HepG2 (cell line): ENCODE data around the gene SLC22A23. TPM values are rescaled to one million over a fixed set of nuclear protein-coding genes. Genes with fewer than 3 reads are reported as not detected.

Source experiments
- BRD4 ChIP-seq: sonication (generic); formaldehyde crosslinking; IDR thresholded peaks from 2 replicates; pipeline ENCODE4 v1.4.0; 2020; ENCODE audit warnings: missing genetic modification reagents
- CHD2 ChIP-seq: IDR thresholded peaks from 2 replicates; pipeline ENCODE4 v1.6.1; 2011; ENCODE audit warnings: low read depth, low read length, improper control_type of control experiment
- CTCF ChIP-seq: sonication (generic); formaldehyde crosslinking; IDR thresholded peaks from 2 replicates; pipeline ENCODE4 v1.5.0; 2020; ENCODE audit warnings: mild to moderate bottlenecking, missing genetic modification reagents, moderate library complexity
- FOXA1 ChIP-seq, 2 experiments: fragments of 450-650 bp in 1 of 2; sonication (generic) in 1 of 2; formaldehyde crosslinking in 1 of 2; IDR thresholded peaks; 2 replicates each; pipeline versions ENCODE4 v1.4.0 to v1.6.1; 2016 to 2020; ENCODE audit warnings: missing genetic modification reagents in 1 of 2
- FOXC1 ChIP-seq: sonication (generic); formaldehyde crosslinking; IDR thresholded peaks from 2 replicates; pipeline ENCODE4 v1.8.0; 2022; ENCODE audit warnings: mild to moderate bottlenecking, missing genetic modification reagents, borderline replicate concordance
- MZF1 ChIP-seq: sonication (generic); formaldehyde crosslinking; IDR thresholded peaks from 2 replicates; pipeline ENCODE4 v1.8.1; 2023; ENCODE audit warnings: mild to moderate bottlenecking, missing genetic modification reagents, borderline replicate concordance
- SMYD3 ChIP-seq: sonication (generic); formaldehyde crosslinking; IDR thresholded peaks from 2 replicates; pipeline ENCODE4 v1.8.1; 2023; ENCODE audit warnings: mild to moderate bottlenecking, missing genetic modification reagents
- TSC22D2 ChIP-seq: sonication (generic); formaldehyde crosslinking; IDR thresholded peaks from 2 replicates; pipeline ENCODE4 v1.5.1; 2020; ENCODE audit warnings: missing genetic modification reagents, mild to moderate bottlenecking, borderline replicate concordance
- ZFP1 ChIP-seq: IDR thresholded peaks from 2 replicates; pipeline ENCODE4 v1.6.1; 2016
- ZNF331 ChIP-seq: sonication (generic); formaldehyde crosslinking; IDR thresholded peaks from 2 replicates; pipeline ENCODE4 v1.4.0; 2020; ENCODE audit warnings: missing genetic modification reagents
- ZNF513 ChIP-seq: sonication (generic); formaldehyde crosslinking; conservative IDR thresholded peaks from 2 replicates; pipeline ENCODE4 v1.5.0; 2020; ENCODE audit warnings: missing genetic modification reagents
- ZNF543 ChIP-seq: sonication (generic); formaldehyde crosslinking; IDR thresholded peaks from 2 replicates; pipeline ENCODE4 v1.4.0; 2020; ENCODE audit warnings: mild to moderate bottlenecking, missing genetic modification reagents
- ZNF740 ChIP-seq: sonication (generic); formaldehyde crosslinking; IDR thresholded peaks from 2 replicates; pipeline ENCODE4 v1.4.0; 2020; ENCODE audit warnings: missing genetic modification reagents
- ZNF777 ChIP-seq: sonication (generic); formaldehyde crosslinking; IDR thresholded peaks from 2 replicates; pipeline ENCODE4 v1.4.0; 2020; ENCODE audit warnings: missing genetic modification reagents
- ZNF780A ChIP-seq: sonication (generic); formaldehyde crosslinking; IDR thresholded peaks from 2 replicates; pipeline ENCODE4 v1.8.0; 2022; ENCODE audit warnings: mild to moderate bottlenecking, missing genetic modification reagents, moderate library complexity
- polyA plus RNA-seq, 8 experiments: library from polyadenylated mRNA; depleted of rRNA in 3 of 8; stranded (reverse) in 7 of 8; unstranded in 1 of 8; fragments of >200 nt; fragmentation: Illumina TruSeq in 4 of 8; extraction: Trizol in 4 of 8; gene quantifications; 2 replicates each; pipeline versions ENCODE4 v1.2.1 to v1.2.3, GENCODE V29; 2011 to 2016; ENCODE audit warnings: low read depth in 4 of 8, missing spikeins in 1 of 8, mixed read lengths in 1 of 8; ENCODE audit not compliant: insufficient read depth in 1 of 8
- total RNA-seq, 5 experiments: library from RNA; depleted of rRNA; stranded (reverse); fragments of >200 nt; fragmentation: Illumina TruSeq; extraction: Trizol; gene quantifications; 2 replicates each; pipeline ENCODE4 v1.2.3, GENCODE V29; 2016; ENCODE audit warnings: low read depth in 1 of 5
- TF ChIP-seq, protein P1 (sequence below): sonication (generic); formaldehyde crosslinking; IDR thresholded peaks from 2 replicates; pipeline ENCODE4; 2020; ENCODE audit warnings: missing genetic modification reagents, mild to moderate bottlenecking, borderline replicate concordance
- TF ChIP-seq, protein P2 (sequence below): sonication (generic); formaldehyde crosslinking; conservative IDR thresholded peaks from 2 replicates; pipeline ENCODE4 v1.8.0; 2022; ENCODE audit warnings: mild to moderate bottlenecking, moderate library complexity, missing genetic modification reagents
- TF ChIP-seq, protein P3 (sequence below): sonication (generic); formaldehyde crosslinking; IDR thresholded peaks from 2 replicates; pipeline ENCODE4 v1.5.0; 2020; ENCODE audit warnings: missing genetic modification reagents

Gene SLC22A23
- total and polyA plus RNA-seq, 2 of the 13 experiments (the other 11 are each of a cell fraction or from before 2014, with no cell fraction given), result 11.8 to 17.5 TPM

DNA sequence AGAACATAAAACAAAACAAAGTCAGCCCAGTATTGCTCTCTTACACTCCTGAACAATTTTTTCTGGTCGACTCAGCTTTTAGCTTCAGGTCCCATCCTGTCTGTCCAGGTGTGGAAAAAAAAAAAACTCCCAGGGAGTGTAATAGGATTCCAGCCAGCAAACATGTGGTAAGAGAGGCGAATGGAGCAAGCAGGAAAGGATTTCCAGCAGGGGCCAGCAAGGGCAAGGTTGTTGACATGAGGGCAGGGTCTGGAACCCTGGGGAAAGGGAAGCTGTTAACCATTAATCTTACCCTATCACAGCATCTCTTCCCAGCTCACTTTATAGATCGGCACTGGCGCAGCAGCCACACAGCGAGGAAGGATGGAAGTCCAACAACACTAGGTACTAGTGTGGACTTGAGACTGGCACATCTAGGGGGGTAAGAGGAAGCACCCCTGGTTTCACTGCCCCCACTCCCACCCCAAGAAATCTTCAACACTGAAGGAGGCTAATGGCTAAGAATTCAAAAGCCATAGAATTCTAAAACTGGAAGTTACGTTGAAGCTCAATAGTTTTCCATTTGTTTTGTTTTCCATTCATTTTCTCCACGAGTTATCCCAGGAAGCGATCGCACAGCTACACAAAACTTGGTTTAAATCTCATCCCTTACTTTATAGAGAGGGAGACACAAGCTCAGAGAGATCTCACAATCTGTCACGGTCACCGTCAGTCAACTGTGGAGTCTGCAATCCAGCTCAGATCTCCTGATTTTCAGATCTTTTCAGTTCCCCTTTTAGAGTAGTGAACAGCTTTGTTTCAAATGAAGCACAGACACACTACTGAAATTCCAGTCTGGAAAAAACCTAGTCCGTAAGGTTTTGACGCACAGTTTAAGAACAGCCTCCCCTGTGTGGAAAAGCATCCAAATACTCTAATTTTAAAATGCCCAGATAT, 53.3 kb downstream of the SLC22A23 start (continued):
- TF ChIP-seq, protein P1, sequence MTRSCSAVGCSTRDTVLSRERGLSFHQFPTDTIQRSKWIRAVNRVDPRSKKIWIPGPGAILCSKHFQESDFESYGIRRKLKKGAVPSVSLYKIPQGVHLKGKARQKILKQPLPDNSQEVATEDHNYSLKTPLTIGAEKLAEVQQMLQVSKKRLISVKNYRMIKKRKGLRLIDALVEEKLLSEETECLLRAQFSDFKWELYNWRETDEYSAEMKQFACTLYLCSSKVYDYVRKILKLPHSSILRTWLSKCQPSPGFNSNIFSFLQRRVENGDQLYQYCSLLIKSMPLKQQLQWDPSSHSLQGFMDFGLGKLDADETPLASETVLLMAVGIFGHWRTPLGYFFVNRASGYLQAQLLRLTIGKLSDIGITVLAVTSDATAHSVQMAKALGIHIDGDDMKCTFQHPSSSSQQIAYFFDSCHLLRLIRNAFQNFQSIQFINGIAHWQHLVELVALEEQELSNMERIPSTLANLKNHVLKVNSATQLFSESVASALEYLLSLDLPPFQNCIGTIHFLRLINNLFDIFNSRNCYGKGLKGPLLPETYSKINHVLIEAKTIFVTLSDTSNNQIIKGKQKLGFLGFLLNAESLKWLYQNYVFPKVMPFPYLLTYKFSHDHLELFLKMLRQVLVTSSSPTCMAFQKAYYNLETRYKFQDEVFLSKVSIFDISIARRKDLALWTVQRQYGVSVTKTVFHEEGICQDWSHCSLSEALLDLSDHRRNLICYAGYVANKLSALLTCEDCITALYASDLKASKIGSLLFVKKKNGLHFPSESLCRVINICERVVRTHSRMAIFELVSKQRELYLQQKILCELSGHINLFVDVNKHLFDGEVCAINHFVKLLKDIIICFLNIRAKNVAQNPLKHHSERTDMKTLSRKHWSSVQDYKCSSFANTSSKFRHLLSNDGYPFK (CRISPR knock-in tag), result peak; percentile 26; the same call in 1 of the 2 replicates
- peak; percentile 93 for TF ChIP-seq BRD4
- TF ChIP-seq SMYD3, result peak; percentile 92; the same call in 1 of the 2 replicates
- peak; percentile 43; the same call in 1 of the 2 replicates for TF ChIP-seq FOXA1 (IDR thresholded peaks at IDR 0.05)
- TF ChIP-seq FOXA1 (CRISPR knock-in tag; IDR thresholded peaks at IDR 0.05), result peak; percentile 98
- peak; percentile 27; the same call in 1 of the 2 replicates for TF ChIP-seq FOXC1 (CRISPR knock-in tag)
- TF ChIP-seq, protein P2, sequence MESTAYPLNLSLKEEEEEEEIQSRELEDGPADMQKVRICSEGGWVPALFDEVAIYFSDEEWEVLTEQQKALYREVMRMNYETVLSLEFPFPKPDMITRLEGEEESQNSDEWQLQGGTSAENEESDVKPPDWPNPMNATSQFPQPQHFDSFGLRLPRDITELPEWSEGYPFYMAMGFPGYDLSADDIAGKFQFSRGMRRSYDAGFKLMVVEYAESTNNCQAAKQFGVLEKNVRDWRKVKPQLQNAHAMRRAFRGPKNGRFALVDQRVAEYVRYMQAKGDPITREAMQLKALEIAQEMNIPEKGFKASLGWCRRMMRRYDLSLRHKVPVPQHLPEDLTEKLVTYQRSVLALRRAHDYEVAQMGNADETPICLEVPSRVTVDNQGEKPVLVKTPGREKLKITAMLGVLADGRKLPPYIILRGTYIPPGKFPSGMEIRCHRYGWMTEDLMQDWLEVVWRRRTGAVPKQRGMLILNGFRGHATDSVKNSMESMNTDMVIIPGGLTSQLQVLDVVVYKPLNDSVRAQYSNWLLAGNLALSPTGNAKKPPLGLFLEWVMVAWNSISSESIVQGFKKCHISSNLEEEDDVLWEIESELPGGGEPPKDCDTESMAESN (CRISPR knock-in tag), result peak; percentile 88
- no peak for TF ChIP-seq ZNF513 (CRISPR knock-in tag)
- TF ChIP-seq ZNF777 (CRISPR knock-in tag), result 0 out of 2 replicates have a peak, but pooled peaks have one; percentile 15
- TF ChIP-seq CHD2, result peak; percentile 26; the same call in 1 of the 2 replicates
- peak; percentile 60; the same call in 1 of the 2 replicates for TF ChIP-seq TSC22D2 (CRISPR knock-in tag)
- peak; percentile 87 for TF ChIP-seq ZFP1 (CRISPR knock-in tag)
- TF ChIP-seq ZNF740 (CRISPR knock-in tag), result no peak; the same call in none of the 2 replicates
- TF ChIP-seq CTCF (CRISPR knock-in tag), result peak; percentile 60
- TF ChIP-seq MZF1 (CRISPR knock-in tag), result 0 out of 2 replicates have a peak, but pooled peaks have one; percentile 50
- no peak; the same call in 1 of the 2 replicates for TF ChIP-seq ZNF543 (CRISPR knock-in tag)
- TF ChIP-seq, protein P3, sequence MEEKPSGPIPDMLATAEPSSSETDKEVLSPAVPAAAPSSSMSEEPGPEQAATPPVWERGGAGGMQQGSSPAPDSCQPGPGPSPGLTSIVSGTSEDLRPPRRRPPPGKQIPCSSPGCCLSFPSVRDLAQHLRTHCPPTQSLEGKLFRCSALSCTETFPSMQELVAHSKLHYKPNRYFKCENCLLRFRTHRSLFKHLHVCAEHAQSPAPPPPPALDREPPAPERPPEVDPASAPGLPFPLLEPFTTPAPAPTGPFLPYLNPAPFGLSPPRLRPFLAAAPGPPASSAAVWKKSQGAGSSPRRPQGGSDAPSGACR (CRISPR knock-in tag), result peak; percentile 80; the same call in 1 of the 2 replicates
- peak; percentile 92 for TF ChIP-seq ZNF331 (CRISPR knock-in tag)
- no peak for TF ChIP-seq ZNF780A (CRISPR knock-in tag)
